ENCODE data around the gene SULT2B1.
"Not testable (repeated sequence)": the region's sequence is repeated elsewhere in the genome, so short reads cannot be mapped to it uniquely, and the experiment has no call there.

Gene SULT2B1

GRCh38 chr19:48624067-48624594 is 72.2 kb downstream of the SULT2B1 start:
- DNase-seq: peak; percentile 97

DNA sequence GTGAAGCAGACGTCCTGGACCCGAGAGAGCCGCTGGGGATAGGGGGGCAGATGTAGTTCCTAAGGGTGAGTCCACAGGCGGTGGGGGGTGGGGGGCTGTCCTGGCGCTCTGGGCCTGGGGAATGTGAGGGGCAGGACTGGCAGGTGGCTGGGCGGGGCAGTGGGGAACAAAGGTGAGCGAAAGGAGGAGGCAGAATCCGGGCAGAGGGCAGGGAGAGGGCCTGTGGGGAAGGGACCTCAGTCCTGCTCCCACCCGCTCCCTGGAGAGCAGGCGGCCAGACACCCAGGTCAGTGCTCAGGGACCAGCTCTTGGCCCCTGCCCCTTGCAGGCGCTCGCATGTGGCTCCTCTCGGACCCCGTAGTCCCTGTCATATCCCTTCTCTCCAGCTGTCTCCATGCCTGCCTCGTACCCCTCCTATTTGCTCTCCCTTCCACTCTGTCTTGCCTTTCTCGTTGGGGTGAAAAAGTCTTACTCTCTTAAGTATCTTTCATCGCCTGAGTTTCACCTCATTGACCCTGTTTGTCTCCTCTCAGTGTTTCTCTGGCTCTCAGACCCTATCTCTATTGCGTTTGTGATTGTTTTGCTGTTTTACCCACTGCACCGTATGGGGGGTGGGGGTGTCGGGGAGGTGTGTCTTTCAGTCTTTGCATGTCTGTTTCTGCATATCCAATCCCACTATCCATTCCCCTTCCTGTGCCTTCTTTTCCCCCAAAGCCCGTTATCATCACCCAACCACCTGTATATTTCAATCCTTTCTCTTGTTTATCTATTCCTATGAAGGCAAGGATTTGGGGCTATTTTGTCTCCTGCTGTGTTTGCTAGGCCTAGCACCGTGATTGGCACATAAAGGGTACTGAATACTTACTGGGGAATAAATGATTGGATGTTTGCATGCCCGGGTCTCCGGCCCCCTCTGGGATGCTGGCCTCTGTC is 73.1 kb downstream of the SULT2B1 start:
- DNase-seq: no peak

- DNase-seq: no peak
Measured at GRCh38 chr19:48625891-48626327, 73.9 kb downstream of the SULT2B1 start.

DNA sequence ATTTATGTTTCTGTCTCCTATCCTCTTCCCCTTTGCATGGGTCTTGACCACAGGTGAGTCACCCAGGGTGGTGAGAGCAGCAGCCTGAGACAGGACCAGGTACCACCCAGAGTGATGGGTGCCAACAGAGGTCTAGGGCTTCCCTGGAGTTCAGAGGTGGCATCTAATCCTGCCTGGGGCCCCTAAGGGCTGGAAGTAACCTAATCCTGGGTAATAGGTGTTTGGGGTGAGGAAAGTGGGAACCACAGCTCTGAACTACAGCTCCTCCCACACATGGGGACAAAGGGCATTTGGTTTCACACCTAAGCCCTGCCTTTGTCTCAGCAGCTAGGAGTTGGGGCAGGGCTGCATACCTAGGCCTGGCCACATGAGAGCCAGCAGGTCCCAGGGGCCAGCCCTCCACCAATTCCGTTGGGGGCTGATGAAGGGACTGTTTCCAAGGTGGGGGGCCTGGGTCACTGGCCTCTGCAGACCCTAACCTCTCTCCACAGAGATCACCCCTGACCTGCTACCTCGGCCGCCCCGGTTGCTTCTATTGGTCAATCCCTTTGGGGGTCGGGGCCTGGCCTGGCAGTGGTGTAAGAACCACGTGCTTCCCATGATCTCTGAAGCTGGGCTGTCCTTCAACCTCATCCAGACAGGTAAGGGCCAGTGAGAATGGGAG is 75.4 kb downstream of the SULT2B1 start:
- DNase-seq: no peak

DNA sequence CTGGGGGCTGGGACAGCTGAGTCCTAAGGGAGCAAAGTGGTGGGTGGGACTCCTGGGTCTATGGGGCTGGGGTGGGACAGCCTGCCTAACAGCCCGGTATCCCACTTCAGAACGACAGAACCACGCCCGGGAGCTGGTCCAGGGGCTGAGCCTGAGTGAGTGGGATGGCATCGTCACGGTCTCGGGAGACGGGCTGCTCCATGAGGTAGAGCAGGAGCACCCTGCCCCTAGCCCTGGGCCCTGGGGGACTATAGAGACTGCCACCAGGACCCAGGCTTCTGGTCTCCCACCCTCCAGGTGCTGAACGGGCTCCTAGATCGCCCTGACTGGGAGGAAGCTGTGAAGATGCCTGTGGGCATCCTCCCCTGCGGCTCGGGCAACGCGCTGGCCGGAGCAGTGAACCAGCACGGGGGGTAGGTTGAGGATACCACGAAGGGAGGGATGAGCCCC is 75.9 kb downstream of the SULT2B1 start:
- no peak for DNase-seq

DNA sequence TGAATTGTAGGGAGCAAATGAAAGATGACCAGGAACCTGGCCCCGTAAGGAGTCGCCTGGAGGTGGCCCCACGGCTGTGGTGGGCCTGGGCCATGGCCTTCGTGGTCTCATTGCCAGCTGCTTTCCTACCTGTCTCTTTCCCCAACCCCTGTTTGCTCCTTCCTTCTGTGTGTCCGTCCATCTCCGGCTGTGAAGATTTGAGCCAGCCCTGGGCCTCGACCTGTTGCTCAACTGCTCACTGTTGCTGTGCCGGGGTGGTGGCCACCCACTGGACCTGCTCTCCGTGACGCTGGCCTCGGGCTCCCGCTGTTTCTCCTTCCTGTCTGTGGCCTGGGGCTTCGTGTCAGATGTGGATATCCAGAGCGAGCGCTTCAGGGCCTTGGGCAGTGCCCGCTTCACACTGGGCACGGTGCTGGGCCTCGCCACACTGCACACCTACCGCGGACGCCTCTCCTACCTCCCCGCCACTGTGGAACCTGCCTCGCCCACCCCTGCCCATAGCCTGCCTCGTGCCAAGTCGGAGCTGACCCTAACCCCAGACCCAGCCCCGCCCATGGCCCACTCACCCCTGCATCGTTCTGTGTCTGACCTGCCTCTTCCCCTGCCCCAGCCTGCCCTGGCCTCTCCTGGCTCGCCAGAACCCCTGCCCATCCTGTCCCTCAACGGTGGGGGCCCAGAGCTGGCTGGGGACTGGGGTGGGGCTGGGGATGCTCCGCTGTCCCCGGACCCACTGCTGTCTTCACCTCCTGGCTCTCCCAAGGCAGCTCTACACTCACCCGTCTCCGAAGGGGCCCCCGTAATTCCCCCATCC is 76.7 kb downstream of the SULT2B1 start:
- DNase-seq: no peak

- no peak for DNase-seq
Measured at GRCh38 chr19:48629297-48629598, 77.3 kb downstream of the SULT2B1 start.

- no peak for DNase-seq
Measured at GRCh38 chr19:48629599-48630295, 77.8 kb downstream of the SULT2B1 start.

DNA sequence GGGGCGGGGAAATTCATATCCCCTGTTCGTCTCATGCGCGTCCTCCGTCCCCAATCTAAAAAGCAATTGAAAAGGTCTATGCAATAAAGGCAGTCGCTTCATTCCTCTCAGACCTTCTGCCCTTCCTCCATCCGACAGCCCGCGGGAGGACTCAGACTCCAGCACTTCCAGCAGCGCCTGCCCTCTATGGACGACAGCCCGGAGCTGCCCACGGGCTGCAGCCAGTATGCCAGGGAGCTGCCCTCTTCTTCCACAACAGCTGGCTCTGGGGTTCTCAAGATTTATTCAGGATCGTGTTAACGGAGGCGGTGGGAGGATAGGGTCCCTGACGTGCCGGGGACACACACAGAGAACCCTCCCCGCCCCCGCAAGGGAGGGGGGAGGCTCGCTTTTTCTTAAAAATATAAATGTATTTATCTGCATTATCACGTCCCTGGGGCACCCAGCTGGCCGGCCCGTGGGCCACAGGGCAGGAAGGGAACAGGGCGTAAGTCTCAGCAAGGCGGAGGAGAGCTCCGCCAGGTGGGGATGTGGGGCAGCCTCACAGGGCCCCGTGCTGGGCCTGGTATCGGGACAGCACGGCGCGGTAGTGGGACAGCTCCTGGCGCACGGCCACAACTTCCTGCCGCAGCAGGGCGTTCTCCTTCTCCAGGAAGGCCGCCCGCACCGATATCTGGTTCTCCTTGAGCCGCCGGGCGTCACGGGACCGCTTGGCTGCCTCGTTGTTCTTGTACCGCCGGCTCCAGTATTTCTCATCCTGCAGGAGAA is 78.5 kb downstream of the SULT2B1 start:
- DNase-seq: no peak

DNA sequence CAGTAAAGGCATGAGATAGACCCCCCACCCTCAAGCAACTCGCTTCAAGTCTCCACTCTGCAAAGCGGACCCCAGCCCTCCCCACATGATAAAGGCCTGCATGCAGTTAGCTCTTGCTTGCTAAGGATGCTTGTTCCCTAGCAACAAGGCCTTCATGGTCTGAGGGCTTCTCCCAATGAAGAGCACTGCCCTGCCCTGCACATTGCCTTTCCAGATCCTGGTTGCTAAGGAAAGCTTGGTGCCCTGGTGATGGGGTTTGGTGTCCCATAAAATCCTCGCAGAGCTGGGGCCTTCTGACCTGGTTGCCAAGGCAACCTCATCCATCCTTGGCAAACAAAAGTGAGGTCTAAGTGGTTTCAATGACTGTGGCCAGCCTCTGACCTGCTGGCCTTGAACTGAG is 79.3 kb downstream of the SULT2B1 start:
- DNase-seq: no peak

- not testable (repeated sequence) for DNase-seq
Measured at GRCh38 chr19:48632286-48632685, 80.3 kb downstream of the SULT2B1 start.

- DNase-seq: no peak
Measured at GRCh38 chr19:48632692-48633147, 80.7 kb downstream of the SULT2B1 start.

- DNase-seq: no peak
Measured at GRCh38 chr19:48633148-48634035, 81.4 kb downstream of the SULT2B1 start.

DNA sequence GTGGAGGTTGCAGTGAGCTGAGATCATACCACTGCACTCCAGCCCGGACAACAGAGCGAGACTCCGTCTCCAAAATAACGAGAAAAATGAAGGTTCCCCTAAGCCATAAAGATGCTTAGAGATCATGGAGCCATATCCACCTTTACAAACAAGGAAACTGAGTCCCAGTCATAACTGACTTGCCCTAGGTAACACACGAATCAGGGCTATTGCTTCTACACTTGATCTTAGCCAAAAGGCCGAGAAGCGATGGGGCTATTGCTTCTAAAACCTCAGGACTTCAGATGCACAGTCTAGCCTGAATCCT is 82.0 kb downstream of the SULT2B1 start:
- DNase-seq: no peak

GRCh38 chr19:48634424-48635262 is 82.7 kb downstream of the SULT2B1 start:
- DNase-seq: peak; percentile 93

- DNase-seq: no peak
Measured at GRCh38 chr19:48635263-48635965, 83.4 kb downstream of the SULT2B1 start.

DNA sequence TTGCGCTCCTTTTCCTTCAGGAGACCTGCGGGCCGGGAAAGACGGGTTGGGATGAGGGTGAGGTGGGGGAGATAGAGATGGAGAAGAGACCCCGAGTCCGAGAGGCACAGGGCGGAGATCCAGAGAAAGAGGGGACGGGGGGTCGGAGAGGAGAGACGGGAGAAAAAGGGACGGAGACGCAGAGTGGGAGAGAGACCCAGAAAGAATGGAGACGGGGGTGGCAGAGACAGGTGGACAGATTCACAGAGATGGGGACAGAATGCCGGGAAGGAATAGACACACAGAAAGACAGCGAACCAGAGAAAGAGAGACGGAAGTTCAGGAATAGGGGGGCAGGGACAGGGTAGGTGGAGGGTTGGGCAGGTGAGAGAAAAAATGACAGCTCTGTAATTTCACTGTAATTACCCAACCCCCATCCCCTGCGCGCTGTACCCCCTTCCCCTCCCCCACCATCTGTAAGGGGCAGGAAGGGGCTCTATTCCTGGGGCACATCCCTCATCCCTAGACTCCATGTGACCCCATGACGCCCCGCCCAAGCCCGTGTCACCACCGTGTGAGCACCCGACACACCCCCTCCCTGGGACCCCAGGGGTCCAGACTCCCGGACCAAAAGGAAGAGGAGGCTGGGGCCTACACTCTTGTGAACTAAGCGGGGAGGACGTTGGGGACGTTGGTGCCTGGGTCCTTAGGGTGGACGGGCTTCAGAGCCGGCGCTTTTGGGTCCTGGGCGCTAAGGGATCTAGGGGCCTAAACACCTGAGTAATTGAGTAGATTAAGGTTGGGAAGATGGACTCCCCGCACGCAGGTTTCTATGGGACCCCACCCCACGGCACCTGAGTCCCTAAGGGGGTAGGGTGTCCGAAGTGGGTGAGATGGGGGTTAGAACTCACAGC is 84.2 kb downstream of the SULT2B1 start:
- DNase-seq: no peak

GRCh38 chr19:48636859-48637448 is 85.0 kb downstream of the SULT2B1 start, which contains the start of gene DBP:
Gene DBP (minus strand): TSS chr19:48637379. CDS start chr19:48636994, 385 bp downstream.
- no peak for DNase-seq

Data from NCI-H226 (cell line).